Renal pelvis (tissue), 12 donors: ENCODE data around the gene BCHE. TPM values are rescaled to one million over a fixed set of nuclear protein-coding genes. Genes with fewer than 3 reads are reported as not detected.
A peak's percentile ranks its signal among the peaks of the same experiment; 100 is the strongest.

Experiments used
- DNase-seq: peaks from one replicate; pipeline ENCODE4 v3.0.0-alpha.2; 2013
- long read RNA-seq, 16 experiments: transcript quantifications; one replicate each; lab custom pipeline, GENCODE V29; 2026
- polyA plus RNA-seq, 3 donors: library from polyadenylated mRNA; unstranded; fragments of 120-200 nt; gene quantifications; one replicate each; pipeline ENCODE4 v1.2.1, GENCODE V29; 2013; ENCODE audit not compliant: insufficient read length in 3 of 3

Gene BCHE
- polyA plus RNA-seq: 10 to 100 TPM in 1 of 3 donors, 1 to 10 TPM in 2; 6.3 to 10.7 (median 6.3) TPM
- long read RNA-seq, donor 1, partial matches to known transcripts: 0 of 5 reads
- long read RNA-seq, donor 1, other reads (novel, unspliced or antisense): 0 of 5 reads
- long read RNA-seq, donor 2, partial matches to known transcripts: 0 of 4 reads
- long read RNA-seq, donor 2, other reads (novel, unspliced or antisense): 0 of 4 reads
- long read RNA-seq, donor 3, transcript BCHE-201 (4 exons, 2,454 nt): major isoform, 7 of 7 reads
- long read RNA-seq, donor 3, partial matches to known transcripts: 0 of 7 reads
- long read RNA-seq, donor 3, other reads (novel, unspliced or antisense): 0 of 7 reads
- long read RNA-seq, donor 4, partial matches to known transcripts: 0 of 2 reads
- long read RNA-seq, donor 4, other reads (novel, unspliced or antisense): 0 of 2 reads
- long read RNA-seq, donor 5, partial matches to known transcripts: 0 of 2 reads
- long read RNA-seq, donor 5, other reads (novel, unspliced or antisense): 0 of 2 reads
- long read RNA-seq, donor 6: 0 reads
- long read RNA-seq, donor 7, partial matches to known transcripts: 0 of 5 reads
- long read RNA-seq, donor 7, other reads (novel, unspliced or antisense): 0 of 5 reads
- long read RNA-seq, donor 8, partial matches to known transcripts: 7 of 11 reads
- long read RNA-seq, donor 8, other reads (novel, unspliced or antisense): 0 of 11 reads
- long read RNA-seq, donor 9, partial matches to known transcripts: 0 of 3 reads
- long read RNA-seq, donor 9, other reads (novel, unspliced or antisense): 0 of 3 reads
- long read RNA-seq, donor 10, partial matches to known transcripts: 0 of 1 reads
- long read RNA-seq, donor 10, other reads (novel, unspliced or antisense): 0 of 1 reads
- long read RNA-seq, donor 11, transcript BCHE-201 (4 exons, 2,454 nt): major isoform, 6 of 6 reads
- long read RNA-seq, donor 11, partial matches to known transcripts: 0 of 6 reads
- long read RNA-seq, donor 11, other reads (novel, unspliced or antisense): 0 of 6 reads
- long read RNA-seq, donor 12, transcript BCHE-201 (4 exons, 2,454 nt): major isoform, 7 of 8 reads
- long read RNA-seq, donor 12, partial matches to known transcripts: 0 of 8 reads
- long read RNA-seq, donor 12, other reads (novel, unspliced or antisense): 0 of 8 reads
- long read RNA-seq, donor 13, partial matches to known transcripts: 0 of 2 reads
- long read RNA-seq, donor 13, other reads (novel, unspliced or antisense): 0 of 2 reads
- long read RNA-seq, donor 14: 0 reads
- long read RNA-seq, donor 15, transcript BCHE-201 (4 exons, 2,454 nt): major isoform, 7 of 18 reads
- long read RNA-seq, donor 15, partial matches to known transcripts: 9 of 18 reads
- long read RNA-seq, donor 15, other reads (novel, unspliced or antisense): 0 of 18 reads
- long read RNA-seq, donor 16, partial matches to known transcripts: 0 of 3 reads
- long read RNA-seq, donor 16, other reads (novel, unspliced or antisense): 0 of 3 reads

GRCh38 chr3:165837058-165837525 lies at the start of gene BCHE:
Gene BCHE, minus strand, starts transcription at chr3:165837423. Its CDS starts 6,390 bp downstream, at chr3:165831033.
- peak; percentile 31 for DNase-seq

DNA sequence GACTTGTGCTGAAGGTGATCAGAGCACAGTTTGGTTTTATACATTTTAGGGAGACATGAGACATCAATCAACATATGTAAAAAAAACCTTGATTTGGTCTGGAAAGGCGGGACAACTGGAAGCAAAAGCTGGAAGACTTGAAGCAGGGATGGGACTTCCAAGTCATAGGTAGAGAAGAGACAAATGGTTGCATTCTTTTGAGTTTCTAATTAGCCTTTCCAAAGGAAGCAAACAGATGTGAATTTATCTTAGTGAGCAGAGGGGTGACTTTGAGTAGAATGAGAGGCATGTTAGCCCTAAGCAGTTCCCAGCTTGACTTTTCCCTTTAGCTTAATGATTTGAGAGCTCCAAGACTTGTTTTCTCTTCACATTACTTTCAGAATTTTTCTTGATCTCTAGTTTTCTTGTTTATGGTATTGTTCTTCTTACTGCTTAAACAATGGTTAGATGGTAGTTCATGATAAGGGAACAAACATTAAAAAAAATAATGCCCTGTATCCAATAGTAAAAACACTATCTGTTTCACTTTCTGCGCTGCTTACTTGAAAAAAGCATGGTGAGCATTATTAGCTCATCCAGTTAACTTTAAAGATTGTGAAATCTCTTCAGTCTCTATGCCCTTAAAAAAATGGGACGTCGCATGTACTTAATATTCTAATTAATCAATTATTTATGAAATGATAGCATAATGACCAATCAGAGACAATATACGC lies 48.5 kb upstream of the BCHE start:
- no peak for DNase-seq

DNA sequence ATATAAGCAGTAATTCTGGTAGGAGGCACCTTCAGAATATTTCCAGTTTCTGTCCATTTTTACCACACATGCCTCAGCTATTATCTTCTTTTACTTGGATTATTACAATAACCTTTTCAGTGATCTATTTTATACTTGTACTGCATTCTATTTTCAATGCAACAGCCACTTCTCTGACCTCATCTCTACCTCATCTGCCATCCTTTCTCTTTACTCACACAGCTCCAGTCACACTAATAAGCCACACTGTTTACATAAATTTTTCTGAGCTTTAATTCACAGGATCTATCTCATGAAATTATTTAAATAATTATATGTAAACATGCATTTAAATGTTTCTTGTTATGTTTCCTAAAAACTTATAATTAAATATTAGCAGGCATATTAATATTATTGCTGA lies 47.3 kb upstream of the BCHE start:
- no peak for DNase-seq

GRCh38 chr3:165883863-165884478 lies 46.7 kb upstream of the BCHE start:
- no peak for DNase-seq

DNA sequence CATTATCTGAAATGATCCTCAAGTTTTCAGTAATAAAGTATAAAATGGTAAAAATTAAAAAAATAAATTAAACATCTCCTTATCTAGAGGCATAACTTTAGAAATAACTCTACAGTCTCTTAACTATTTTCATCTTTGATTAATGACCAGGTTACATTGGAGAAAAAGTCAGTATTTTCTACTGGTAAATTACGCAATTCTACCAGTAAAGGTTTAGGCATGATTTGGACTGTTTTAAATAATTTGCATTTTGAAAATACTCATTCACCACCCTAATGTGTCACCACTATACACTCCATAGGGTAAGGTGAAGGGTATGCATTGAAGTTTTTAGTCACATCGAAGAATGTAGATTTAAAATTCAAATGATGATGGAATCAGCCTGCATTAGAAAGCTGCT lies 45.9 kb upstream of the BCHE start:
- DNase-seq: no peak

GRCh38 chr3:165875644-165876043 lies 38.4 kb upstream of the BCHE start:
- no peak for DNase-seq

DNA sequence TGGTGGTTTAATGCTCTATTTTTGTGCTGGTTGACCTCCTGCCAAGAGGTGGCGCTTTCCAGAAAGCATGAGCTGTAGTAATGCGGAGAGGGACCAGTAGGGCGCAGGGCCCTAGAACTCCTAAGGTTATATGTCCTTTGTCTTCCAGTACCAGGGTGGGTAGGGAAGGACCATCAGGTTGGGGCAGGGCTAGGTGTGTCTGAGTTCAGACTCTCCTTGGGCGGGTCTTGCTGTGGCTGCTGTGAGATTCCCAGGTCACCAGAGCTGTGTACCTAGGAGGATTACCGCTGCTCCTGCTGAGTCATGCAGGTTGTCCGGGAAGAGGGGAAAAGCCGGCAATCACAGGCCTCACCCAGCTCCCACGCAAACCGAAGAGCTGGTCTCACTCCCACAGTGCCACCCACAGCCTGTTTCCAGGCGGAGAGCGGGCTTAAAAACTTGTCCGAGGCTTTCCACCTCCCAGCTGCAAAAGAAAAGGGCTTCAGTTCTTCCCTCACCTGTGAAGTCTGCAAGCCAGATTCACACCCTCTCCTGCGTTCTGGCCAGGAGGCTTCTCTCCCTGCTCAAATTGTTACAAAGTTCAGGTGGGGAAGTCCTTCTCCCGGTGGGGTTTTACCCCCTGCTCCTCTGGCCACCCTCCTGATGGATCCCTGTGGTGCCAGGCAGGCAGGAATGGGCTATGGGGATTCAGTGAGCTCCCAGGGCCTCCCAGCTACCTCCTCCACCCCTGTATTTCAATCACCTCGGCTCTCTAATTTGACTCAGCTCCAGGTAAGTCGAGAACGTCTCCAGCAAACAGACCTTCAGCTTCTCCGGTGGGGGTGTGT lies 37.7 kb upstream of the BCHE start:
- no peak for DNase-seq

DNA sequence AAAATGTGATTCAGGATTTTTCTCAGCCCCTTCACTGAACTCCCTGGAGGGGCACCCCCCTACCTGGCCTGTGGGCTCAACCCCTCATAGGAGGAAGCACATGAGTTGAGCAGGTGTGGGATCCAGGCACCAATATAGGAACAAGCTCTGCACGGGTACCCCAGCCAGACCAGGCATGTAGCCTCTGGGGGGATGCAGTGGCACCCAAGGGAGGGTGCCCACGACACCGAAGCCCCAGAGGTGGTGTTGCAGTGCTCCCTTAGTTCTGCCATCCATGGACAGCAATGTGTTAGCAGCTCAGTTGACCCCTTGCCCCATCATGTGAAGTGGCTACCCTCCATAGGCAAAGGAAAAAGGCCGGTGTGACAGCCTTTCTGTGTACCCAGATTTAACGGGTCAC lies 30.9 kb upstream of the BCHE start:
- no peak for DNase-seq

GRCh38 chr3:165859061-165859460 lies 21.8 kb upstream of the BCHE start:
- DNase-seq: no peak

DNA sequence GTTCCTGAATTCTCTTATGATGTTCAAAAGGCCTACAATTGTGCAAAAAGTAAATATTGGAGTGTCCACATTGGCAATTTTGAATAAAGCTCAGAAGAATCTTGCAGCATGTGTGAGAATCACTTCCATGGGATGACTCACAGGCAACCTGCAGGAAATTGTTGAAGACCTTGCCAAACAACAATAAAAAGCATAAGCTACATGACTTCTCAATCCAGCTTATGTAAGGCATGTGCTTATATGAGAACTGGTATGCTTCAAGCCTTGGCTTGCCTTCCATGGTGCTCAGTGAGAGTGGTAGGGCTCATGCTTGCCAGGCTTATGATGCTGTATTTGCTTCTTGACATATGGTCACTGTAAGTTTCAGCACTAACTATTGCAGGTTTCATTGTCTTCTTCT lies 18.4 kb upstream of the BCHE start:
- DNase-seq: no peak

DNA sequence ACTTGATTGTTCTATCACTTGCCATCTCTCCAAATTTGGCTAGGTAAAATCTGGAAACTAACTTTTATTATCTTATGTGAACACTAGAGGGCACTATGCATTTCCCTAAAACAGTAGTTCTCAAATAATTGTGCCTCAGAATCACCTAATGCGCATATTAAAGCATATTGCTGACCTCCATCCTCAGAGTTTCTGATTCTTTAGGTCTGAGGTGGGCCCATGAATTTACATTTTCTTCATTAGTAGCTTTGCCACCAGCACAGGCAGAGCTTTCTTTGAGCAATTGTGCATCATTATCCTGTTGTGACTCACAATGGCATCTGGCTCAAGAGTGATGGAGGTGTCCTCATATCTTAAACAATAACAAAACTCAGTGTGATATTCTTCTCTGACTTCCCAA lies 17.5 kb upstream of the BCHE start:
- no peak for DNase-seq

GRCh38 chr3:165852711-165853110 lies 15.5 kb upstream of the BCHE start:
- no peak for DNase-seq

DNA sequence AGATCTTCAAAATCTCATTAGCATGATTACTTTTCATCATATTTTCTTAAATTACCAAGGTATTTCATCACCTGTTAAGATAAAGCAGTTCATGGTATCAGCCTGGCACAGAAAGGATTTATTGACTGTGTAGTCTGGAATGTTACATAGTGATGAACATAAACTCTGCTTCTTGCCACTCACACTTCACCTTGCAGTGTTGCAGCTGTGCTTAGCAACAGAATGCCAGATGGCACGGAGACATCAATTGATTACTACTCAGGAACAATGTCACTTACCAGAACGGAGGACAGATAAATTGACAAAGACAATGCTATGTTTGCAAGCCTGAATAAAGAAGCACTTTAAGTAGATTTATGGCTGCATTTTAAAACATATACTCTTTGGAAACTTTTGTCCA lies 15.0 kb upstream of the BCHE start:
- DNase-seq: no peak

GRCh38 chr3:165846056-165846455 lies 8.8 kb upstream of the BCHE start:
- DNase-seq: no peak

DNA sequence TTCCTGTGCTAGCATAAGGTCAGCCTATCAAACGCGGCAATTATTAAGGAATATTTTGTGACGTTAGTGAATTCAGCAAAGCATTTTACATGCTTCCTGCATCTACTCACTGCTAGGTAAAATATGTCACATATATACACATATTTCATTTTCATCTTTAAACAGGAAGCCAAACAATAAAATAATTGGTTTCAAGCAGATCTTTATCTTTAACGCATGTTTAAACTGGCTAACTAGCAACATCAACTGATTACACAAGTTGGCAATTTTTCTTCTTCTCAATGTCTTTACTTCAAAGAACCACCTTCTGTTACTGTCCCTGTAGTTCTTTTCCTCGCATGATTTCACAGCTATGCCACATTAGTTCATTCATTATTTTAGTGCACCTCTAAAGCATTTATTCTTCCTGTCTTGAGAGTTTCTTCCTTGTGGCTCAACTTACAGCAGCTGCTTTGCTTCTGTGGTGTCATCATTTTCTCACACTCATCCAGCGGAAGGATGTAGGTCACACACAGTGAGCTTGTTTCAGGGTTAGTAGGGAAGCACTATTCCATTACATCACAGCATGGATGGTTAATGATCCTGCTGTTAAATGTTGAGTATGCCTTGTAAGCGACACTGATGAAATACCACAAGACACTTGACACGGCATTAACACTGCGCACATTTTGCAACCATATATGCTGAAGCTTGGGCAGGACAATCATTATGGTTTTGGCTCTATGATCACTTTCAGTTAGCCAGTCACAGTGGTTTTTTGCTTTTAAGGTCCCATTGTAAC lies 2.3 kb upstream of the BCHE start:
- DNase-seq: peak; percentile 74

- DNase-seq: no peak
These were observed 578 bp upstream of the BCHE start for GRCh38 chr3:165837801-165838200.

DNA sequence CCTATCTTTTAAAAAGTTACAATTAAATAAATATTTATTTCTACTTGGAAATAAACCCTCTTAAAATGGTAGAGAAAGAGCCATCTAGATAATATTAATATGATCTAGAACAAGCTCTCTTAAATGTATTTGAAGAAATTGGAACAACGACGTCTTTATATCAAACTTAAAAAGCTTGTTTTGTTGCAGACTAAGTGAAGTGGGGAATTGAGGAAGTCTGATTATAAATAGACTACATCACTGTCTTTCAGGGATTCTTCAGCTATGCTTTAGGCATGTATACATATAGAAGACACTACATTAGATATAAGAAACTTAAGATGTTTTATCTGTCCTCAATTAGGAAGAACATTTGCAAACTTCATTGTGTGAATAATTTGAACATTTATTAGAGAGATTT lies 1.8 kb downstream of the BCHE start:
- DNase-seq: no peak

DNA sequence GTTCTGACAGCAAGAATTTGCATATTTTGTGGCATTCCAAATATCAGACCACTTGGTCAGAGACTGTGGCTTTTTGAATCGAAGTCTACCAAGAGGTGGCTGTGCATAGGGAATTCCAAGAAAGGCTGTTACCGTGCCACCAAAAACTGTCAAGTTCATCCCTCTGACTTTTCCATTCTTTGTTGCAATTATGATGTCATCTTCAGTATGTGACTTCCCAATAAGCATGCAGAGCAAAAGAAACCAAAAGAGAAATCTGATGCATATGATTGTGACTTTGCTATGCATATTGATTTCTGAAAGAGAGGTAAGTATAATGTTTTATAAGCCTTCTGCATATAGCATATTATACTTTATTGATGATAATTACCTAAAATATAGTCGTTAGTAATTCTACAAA lies 6.5 kb downstream of the BCHE start:
- no peak for DNase-seq

DNA sequence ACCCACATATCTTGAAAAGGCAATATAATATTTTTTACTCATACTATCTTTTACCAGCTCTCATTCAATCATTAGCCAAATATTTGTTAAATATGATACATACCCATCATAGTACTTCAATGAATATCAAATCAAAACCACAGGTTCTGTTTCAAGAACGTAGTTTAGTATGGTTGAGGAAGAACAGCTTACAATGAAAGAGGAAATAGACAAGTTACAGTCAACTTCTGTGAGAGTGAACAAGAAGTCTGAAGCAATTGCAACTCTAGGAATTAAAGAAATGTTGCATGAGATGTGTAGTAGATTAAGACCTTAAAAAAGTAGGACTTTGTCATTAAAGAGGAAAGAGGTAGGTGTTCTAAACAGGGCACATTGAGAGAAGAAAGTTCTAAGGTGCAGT lies 9.3 kb downstream of the BCHE start:
- DNase-seq: no peak
